GM18519 (cell line): ENCODE results near the gene GSK3B.
A peak's percentile ranks its signal among the peaks of the same experiment; 100 is the strongest.

ENCODE experiments used
- ATAC-seq: cut with Tn5 transposase; IDR thresholded peaks from one replicate; pipeline ENCODE4 v1.9.1; 2021; ENCODE audit warnings: mild to moderate bottlenecking, moderate library complexity; ENCODE audit not compliant: unreplicated experiment, low FRiP score

Gene GSK3B

DNA sequence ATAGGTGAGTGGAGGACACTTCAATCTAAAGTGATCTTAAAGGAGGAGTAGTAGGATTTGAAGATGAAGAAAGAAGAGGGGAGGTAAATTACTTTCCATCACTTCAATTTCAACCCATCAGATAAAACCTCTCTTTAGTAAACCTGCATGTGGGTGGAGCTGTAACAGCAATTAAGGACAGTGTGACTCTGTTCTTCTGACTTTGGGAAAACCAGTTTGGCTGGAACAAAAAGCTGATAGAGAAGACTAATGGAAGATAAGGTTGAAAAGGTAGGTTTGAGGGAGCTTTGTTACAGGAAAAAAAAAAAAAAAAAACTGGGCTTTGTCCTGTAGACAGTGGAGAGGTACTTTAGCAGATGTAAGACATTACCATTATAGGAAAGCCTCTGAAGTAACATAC lies 4.5 kb upstream of the GSK3B start:
- no peak for ATAC-seq

DNA sequence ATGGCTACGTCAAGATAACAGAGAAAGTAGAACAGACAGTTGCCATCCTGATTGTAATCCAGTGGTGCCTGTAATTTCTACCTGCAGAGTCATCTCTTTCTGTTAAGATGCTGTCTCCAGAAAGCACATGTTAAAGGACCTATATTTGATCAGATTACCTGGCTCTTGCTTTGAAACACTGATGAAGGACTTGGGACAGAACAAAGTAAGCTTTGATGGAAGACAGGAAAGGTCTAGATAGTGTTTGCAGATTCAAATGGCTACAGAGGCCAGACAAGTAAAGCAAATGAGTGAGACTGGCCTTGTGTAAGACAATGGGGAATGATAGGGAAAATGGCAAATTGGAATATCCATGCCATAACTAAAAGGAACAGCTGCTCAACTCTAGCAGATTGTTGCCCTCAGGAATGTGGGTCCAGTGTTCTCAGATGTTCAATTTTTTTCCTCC lies 1.8 kb upstream of the GSK3B start:
- no peak for ATAC-seq

DNA sequence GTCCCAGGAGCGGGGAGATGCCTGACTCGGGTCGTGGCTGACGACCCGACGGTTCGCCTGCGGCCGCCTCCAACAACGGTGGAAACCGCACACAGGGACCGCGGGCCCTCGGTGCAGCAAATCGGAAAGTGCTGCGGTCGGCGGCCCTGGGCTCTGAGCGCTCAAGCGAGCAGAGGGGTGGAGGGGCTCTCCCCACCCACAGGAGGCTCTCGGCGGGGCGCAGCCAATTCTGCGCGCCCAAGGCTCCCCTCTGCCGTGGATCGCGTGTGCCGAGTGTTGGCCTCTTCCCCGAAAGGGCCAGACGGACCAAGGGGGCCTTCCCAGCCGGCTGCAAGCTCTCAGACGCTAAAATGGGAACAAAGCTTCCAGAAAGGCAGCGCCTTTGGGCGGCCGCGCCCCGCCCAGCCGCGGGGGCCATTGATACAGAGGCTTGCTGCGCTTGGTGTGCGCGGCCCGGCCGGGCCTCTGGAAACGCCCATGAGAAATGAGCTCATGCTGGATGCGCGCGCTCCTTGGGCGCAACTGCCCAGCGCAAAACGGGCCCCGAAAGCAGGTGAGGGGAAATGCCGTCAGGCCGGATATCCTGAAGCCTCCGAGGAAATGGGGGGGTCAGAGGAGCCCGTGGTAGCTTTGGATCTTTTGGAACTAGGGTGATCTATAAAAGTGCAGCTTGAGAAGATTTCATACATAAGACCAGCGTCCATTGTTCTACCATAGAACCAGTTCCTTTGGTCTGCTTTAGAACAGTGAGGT lies 1.2 kb upstream of the GSK3B start:
- peak; percentile 39 for ATAC-seq

DNA sequence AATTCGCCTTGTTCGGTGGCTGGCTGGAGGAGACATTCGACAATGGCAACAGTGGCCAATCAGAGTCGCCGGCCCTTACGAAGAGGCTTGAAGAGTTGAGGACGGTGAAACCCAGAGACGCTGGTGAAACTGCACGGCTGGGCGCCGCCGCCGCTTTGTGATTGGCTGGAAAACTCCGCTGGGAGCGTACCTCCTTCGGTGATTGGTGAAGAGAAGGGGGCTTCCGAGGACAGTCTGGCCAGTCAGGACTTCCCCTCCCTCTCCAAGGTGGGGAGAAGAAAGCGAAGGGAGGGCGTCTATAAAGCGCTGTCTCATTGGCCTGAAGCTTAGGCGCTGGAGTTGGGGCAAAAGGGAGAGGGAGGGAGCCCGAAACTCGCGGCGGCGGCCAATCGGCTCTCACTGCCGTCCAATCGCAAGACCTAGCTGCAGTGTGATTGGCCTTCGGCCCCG lies 554 bp upstream of the GSK3B start:
- peak; percentile 61 for ATAC-seq

DNA sequence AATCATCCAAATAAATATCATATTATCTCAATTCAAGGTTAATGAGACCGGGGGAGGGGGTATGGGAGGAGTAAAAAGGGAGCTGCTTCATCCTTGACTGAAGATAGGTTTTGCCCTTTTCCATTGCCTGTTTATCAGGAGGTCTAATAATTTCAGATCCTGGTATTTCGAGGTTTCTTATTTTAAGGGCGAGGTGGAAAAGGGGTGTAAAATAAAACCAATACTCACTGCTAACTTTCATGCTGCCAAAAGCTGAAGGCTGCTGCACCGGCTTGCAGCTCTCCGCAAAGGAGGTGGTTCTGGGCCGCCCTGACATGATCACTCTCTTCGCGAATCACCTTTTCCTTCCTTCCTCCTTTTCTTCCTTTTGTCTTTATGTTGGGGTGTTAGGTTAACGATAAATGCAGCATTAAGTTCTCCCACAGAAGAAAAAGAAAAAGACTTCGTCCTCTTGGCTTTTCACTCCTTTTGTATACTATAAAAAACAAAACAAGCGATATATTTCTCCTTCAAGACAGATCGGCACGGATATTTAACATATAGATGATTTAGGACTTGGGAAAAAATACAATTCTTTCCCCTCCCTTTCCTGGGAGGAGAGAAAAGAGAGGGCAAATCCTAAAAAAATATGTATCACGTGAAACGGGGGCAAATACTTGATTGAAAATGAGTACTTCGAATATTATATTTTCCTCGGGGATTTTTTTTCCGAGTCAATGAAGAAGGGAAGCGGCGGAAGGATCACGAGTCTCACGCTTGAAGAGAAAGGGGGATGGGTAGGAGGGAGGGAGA lies 932 bp downstream of the GSK3B start:
- ATAC-seq, result no peak

DNA sequence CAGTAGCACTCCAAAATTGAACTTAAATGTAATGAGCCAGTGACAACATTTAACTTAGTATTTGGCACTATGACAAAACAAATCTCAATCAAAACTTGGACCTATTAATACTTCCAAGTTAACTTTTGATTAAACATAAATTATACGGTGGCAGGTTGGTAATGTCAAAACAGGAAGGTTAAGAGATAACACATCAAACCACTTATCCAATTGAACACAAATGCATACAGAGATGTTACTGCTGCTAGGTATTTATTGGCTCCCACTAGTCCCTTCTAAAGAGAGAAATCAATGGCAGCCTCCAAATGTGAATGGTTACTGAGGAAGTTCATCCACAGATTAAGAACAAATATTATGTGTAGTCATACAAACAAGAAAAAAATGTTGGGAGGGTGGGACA lies 1.8 kb downstream of the GSK3B start:
- no peak for ATAC-seq

DNA sequence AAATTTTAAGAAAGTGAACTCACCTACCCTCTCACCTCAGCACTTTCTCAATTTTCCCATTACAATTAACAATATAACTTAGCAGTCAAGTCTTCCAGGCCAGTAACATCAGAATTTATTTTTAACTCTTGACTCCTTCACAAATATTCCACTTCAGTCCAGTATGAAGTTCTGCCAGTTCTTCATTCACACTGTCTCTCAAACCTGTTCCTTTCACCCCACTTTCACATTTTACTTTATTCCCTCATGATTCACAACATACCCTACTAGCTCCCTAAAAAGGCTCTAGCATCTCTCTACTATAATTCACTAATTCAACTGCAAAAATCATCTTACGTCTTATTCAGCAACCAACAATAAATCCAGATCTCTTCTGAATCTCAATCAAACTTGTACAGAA lies 3.8 kb downstream of the GSK3B start:
- no peak for ATAC-seq

DNA sequence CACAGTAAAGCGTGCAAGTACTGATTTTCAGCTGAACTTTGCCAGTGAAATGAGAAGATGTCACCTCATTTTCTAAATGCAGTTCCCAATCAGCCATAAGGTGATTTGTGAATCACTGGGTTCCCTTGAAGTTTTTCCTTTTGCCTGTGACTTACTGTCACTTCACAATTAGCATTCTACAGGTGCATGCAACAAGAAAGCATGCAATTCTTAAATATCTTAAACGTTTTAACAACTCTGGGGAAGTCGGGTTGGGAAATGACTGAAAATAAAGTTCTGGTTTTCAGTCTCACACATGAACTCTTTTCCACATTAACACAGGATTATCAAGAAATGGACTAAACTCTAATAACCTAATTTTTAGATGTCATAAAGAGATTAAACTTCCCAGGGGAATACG lies 5.2 kb downstream of the GSK3B start:
- ATAC-seq, result no peak

DNA sequence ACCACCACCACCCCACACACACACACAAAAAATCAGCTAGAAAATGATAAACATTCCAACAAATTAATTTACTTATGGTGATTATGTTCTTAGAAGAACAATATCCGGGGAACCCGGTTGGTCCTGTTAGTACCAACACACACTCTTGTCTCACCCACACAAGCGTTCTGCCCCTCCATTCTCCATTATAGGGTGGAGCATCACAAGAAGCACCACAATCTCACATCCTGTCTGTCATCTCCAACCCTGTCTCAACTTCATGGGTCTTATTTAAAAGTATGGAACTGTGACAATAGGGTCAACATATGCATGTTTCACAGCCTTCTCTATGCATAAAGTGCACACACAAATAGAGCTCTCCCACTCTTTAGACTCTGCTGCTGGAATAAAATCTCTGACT lies 5.6 kb downstream of the GSK3B start:
- no peak for ATAC-seq

DNA sequence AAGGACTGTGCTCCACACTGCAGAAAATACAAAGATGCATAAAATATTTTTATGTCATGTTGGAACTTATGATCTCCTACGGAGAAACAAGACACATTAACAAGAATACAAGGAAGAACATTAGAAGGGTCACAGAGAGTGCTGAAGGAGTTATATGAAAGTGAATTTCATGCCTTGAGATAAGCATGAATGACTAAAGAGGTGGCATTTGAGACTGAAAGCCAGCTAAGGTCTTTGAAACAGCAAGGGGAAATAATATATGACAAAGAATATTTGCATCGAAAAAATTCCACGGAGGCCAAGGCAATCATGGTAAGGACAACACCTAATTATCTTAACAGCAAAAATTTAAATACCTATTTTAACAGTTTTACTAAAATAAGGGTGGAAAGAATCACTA lies 12.5 kb downstream of the GSK3B start:
- peak; percentile 52 for ATAC-seq

DNA sequence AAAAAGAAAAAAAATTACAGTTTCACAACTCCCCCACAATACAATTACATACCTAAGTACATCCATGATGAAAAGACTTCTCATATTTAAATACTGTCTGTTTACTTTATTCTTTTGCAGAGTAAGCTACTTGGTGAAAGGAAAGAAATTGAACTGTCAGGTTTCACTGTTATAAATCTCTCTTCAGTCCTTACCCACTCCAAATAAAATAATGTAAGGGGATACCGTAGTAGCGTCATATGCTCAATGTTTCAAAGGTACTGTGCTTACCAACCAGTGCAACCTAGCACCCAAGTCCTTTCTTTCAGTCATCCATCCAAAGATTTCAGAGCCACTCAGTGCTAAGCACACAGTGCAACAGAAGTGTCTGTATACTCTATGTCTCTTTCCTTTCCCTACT lies 13.4 kb downstream of the GSK3B start:
- ATAC-seq, result no peak

DNA sequence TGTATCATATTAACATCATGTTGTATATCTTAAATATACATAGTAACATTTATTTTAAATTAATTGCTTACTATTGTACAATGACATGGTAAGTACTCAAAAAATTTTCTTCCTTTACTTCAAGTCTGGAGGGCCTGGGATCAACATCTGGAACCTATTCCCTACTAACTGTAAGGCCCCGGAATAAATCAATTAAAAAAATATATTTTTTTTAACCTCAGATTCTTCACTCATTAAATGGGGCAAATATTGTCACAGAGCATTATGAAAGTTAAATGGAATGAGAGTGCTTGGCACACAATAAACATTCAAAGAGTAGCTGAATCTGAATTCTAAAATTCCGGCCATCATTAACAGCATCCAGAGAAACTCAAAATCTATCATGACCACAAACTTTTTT lies 16.5 kb downstream of the GSK3B start:
- no peak for ATAC-seq

DNA sequence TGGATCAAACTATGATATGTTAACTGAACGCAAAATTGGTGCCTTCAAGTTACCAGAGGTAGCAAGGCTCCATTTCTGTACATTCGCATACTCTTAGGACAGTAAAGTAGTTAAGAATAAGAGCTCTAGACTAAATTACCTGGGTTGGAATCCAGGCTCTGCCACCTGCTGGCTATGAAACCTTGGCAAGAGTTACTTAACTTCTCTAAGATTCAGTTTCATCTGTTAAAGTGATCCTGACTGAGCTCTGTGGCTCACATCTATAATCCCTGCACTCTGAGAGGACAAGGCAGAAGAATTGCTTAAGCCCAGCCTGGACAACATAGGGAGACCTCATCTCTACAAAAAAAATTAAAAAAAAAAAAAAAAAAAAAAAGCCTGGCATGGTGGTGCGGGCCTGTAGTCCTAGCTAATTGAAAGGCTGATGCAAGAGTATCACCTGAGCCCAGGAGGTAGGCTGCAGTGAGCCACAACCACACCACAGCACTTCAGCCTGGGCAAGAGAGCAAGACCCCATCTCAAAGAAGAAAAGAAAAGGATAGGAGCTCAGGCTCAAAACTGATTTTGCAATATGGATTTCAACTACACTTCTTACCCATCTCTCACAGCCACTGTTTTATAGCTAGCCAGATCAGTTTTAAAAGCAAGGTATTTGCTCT lies 21.3 kb downstream of the GSK3B start:
- no peak for ATAC-seq

DNA sequence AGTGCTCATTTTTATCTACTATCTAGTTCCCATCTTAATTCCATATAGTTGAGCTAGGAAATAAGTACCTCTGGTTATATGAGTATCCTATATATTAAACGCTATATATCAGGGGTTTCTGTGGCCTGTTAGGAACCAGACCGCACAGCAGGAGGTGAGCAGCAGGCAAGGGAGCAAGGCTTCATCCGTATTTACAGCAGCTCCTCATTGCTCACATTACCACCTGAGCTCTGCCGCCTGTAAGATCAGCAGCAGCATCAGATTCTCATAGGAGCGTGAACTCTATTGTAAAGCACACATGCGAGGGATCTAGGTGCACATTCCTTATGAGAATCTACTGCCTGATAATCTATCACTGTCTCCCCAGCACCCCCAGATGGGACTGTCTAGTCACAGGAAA lies 23.0 kb downstream of the GSK3B start:
- no peak for ATAC-seq

DNA sequence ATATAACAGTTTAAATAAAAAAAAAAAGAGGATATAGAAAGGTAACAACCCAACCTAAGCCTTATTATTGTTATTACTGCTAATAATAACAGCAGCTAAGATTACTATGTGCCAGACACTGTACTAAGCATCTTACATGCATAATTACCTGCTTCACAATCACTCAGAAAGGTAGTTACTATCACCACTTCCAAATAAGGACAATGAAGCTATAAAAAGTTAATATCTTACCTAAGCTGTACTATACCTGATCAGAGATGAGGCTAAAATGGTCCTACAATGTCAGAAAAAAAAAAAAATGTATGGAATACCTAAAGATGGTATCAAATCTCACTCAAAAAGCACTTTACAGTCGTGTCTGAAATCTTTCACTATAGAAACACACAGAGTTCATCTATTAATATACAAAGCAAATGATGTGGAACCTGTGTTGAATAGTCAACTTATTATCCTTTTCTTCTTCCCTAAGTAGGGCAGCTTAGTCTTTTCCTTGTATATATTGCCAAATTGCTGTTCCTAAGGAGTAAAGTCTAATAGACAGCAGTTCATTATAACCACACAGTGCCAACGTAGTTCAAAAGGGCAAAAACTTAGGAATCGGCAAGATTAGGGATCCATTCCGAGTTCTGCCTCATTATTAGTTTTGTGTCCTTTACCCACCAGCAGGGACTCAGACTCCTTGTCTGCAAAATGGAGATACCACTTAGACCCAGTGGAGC lies 23.8 kb downstream of the GSK3B start:
- ATAC-seq, result no peak

DNA sequence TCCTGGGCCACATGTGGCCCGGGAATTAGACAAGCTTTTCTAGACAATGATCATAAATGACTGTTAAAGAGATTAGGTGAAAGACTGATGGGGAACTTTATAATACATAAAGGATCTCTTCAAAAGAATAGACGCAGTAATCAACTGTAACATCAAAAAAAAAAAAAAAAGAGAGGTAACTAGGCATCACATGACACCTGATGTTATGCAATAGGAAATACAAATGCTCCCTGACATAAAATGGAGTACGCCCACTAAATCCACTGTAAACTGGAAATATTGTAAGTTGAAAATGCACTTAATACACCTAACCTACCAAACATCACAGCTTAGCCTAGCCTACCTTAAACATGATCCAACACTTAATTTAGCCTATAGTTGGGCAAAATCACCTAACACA lies 27.2 kb downstream of the GSK3B start:
- no peak for ATAC-seq

DNA sequence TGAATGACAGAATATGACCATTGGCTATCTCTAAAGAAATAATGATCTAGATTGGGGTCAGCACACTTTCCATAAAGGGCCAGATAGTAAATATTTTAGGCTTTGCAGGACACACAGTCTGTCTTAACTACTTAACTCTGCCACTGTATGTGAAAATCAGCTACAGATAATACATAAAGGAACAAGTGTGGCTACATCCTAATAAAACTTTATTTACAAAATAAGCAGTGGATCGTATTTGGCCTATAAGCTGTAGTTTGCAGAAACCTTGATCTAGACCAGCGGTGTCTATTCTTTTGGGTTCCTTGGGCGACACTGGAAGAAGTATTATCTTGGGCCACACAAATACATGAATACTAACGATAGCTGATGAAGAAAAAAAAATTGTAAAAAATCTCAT lies 27.6 kb downstream of the GSK3B start:
- no peak for ATAC-seq

DNA sequence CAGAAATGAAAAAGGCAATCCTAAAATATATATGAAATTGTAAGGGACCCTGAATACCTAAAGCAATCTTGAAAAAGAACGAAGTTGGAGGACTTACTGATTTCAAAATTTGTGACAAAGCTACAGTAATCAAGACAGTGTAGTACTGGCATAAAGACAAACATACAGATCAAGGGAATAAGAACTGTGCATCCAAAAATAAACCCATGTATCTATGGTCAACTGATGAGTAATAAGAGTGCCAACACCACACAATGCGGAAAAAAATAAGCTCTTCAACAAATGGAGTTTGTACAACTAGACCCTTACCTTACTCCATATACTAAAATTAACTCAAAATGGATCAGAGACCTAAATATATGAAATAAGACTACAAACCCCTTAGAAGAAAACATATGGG lies 29.6 kb downstream of the GSK3B start:
- no peak for ATAC-seq

DNA sequence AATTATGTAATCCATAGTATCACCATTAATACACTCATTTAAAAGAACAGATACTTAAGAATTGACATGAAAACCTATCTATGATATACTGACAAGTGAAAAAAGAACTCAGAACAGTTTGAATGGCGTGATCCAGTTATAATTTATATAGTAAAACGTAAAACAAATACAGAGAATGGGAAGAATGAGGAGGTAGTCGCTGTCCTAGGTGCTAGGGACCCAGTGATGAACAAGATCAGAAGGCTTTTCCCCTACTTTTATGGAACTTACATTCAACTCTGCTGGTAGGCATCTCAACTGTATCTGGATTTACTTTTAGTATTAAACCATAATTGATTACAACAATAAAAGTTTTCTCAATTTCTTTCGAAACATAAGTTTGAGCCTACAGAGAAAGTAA lies 31.8 kb downstream of the GSK3B start:
- no peak for ATAC-seq

DNA sequence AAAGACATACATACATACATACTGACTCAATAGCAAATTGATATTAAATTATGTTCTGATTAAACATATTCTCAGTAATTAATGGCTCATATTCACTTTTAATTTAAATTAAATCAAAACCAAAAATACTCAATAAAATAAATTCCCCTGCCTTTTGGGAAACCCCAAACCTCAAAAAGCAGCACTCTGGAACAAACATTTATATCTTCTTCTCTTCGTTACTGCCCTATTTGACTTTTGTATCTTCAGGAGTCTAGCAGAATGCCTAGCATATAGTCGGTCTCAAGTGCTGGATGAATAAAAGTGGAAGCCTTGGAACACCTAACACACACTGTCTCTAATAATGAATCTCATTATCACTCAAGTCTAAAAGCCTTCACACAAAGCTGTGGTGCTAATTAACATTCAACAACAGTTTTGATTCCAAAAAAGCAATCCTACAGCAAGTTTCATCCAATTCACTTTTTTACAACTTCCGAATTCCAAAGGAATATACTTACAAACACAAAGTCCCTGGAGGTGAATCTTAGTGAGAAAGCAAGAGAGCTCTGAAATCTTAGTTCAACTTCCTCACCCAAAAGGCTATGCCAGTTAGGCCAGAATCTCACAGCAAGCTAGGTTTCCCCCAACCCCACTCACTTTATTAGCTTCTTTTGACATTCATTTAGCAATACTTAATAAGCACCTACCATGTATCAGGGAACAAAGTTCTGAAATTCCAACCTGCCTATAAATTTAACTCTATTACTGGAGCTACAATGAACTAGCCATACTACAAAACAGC lies 35.0 kb downstream of the GSK3B start:
- no peak for ATAC-seq
